H54 (cell line): ENCODE data around the gene PPP1R13L.
"Not testable (repeated sequence)": the region's sequence is repeated elsewhere in the genome, so short reads cannot be mapped to it uniquely, and the experiment has no call there.

Source experiments
- DNase-seq: peaks from one replicate; pipeline ENCODE4 v3.0.0; 2011; ENCODE audit warnings: low spot score, mixed read lengths; ENCODE audit not compliant: insufficient read length
- FAIRE-seq: peaks from 3 replicates; lab custom pipeline; 2011; peaks lifted over from hg19 to GRCh38; lab: Jason Lieb, UNC
- POLR2A ChIP-seq: IDR thresholded peaks from 2 replicates; pipeline ENCODE4 v1.6.1; 2011; ENCODE audit warnings: low read depth, mild to moderate bottlenecking, low read length

Gene PPP1R13L

DNA sequence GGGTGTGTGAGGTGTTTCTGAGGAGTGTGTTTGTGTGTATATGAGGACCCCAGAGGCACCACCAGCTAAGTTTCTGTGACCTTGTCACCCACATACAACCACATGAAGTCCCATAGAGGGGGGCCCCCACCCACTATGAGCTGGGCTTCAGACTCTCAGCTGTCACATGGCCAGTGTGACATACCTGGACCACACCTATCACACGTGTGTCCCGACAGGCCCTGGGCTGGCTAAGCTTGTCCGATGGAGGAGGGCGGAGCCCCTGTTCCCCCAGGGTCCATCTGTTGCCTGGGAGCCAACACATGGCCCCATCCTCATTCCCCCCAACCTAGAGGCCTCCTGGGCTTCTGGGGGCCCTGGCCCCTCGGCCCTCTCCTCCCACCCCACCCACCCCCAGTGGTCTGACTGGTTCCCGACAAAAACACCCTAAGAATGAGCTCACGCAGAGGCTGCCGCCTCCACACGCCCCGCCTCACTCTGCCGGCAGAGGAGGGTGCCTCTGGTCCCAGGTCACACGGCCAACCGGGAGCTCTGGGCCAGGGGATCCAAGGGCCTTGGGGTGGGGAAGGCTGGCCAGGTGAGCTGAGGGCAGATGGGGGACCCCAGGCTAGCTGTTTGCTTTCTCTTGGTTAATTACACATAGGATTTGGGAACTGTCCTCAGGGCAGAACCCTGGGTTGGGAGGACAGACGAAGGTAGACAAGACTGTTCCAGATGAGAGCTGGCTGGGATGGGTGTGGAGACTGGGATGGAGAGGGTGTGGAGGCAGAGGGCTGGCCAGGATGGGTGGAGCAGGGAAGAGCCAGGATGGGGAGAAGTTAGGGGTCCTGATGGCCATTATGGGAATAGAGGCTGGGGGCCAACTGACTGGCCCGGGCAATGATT lies 60.0 kb downstream of the PPP1R13L start:
- DNase-seq (no peak), FAIRE-seq (no peak)
- no peak for TF ChIP-seq POLR2A

DNA sequence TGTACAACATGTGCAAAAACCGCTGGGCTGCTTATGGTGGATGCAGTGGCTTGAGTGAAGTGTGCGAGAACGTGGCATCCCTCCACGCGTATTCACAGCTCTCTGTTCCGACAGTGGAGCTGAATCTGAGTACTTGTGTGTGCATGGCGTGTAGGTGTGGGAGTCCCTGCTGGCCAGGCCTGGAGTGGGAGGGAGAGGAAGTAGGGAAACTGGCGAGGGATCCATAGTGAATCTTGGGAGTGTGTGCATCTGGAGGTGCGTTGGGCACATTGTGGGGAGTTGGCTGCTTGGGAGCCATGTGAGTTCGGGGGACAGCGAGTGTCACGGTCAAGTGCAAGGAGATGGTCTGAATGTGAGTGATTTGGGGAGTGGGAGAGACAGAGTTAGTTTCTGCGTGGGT lies 62.0 kb downstream of the PPP1R13L start:
- FAIRE-seq = no peak
- no peak for TF ChIP-seq POLR2A
- no peak for DNase-seq

DNA sequence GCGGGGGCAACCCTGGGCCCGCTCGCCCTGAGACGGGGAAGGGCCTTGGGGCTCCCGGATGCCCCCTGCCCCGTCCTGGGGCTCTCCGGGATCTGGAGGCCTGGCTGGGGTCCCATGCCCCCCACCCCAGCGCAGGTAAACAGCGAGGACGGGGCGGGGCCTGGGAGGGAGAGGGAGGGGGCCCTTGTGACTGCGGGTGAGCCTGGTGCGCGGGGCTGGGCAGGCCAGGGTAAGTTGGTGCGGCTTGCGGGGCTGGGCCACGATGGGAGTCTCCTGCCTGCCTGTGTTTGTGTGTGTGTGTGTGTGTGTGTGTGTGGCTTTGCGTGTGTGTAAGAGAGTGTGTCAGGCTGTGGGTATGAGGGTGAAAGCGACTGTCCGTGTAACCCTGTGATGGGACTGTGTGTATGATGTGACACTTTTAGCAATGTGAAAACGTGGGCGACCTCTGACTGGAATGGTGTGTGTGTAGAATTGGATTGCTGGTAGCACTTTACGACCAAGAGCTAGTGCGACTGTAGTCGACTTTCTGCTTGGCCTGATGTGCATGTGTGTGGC lies 63.9 kb downstream of the PPP1R13L start:
- FAIRE-seq = no peak
- no peak for TF ChIP-seq POLR2A
- no peak for DNase-seq

- no peak for TF ChIP-seq POLR2A
- FAIRE-seq (no peak), DNase-seq (no peak)
These were observed 64.5 kb downstream of the PPP1R13L start, which contains the start of gene KLC3 for GRCh38 chr19:45340232-45340898. TSS of gene KLC3 (plus strand) at chr19:45340750. CDS start at chr19:45345542, 4,792 bp downstream.

DNA sequence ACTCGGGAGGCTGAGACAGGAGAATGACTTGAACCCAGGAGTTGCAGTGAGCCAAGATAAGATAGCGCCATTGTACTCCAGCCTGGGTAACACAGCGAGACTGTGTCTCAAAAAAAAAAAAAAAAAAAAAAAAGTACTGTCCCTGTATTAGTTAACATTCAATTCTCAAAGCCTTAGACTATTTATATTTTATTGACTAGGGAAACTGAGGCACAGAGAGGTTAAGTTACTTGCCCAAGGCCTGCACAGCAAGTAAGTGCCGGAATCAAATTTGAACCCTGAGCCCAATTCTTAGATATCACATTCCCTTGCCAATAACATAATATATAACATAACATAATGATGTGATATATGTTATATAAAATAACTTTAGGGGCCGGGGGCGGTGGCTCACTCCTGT lies 65.2 kb downstream of the PPP1R13L start:
- TF ChIP-seq POLR2A = no peak
- no peak for FAIRE-seq
- no peak for DNase-seq

- TF ChIP-seq POLR2A = no peak
- FAIRE-seq (no peak), DNase-seq (no peak)
These were observed 68.1 kb downstream of the PPP1R13L start for GRCh38 chr19:45336696-45337251.

DNA sequence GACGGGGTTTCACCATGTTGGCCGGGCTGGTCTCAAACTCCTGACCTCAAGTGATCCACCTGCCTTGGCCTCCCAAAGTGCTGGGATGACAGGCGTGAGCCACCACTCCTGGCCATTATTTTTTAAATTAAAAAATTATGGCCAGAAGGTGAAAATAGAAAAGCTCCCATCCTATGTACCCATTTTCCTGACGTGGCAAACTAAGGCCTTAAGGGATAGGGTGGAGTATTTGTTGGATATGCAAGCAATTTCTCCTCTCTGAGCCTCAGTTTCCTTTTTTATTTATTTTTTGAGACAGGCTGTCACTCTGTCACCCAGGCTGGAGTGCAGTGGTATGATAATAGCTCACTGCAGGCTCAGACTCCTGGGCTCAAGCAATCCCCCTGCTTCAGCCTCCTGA lies 70.0 kb downstream of the PPP1R13L start:
- not testable (repeated sequence) for DNase-seq, FAIRE-seq

GRCh38 chr19:45333609-45334303 lies 71.1 kb downstream of the PPP1R13L start:
- FAIRE-seq (no peak), DNase-seq (no peak)
- no peak for TF ChIP-seq POLR2A

GRCh38 chr19:45331411-45331810 lies 73.5 kb downstream of the PPP1R13L start:
- no peak for FAIRE-seq
- no peak for DNase-seq
- TF ChIP-seq POLR2A = no peak
